Gastroesophageal sphincter (tissue), 3 donors: ENCODE results near the gene ALDH18A1.

Source experiments
- CTCF ChIP-seq, 4 experiments: fragments of 200-600 bp in 2 of 4; fragments of 450-650 bp in 2 of 4; sonication (generic) in 1 of 4; IDR thresholded peaks; one replicate each; pipeline ENCODE4 v1.5.1; 2017 to 2019; ENCODE audit warnings: antibody characterized with exemption in 4 of 4, mild to moderate bottlenecking in 2 of 4, moderate library complexity in 2 of 4
- POLR2AphosphoS5 ChIP-seq: sonication (generic); formaldehyde crosslinking; IDR thresholded peaks from one replicate; pipeline ENCODE4 v1.6.1; 2017; ENCODE audit warnings: antibody characterized with exemption

GRCh38 chr10:95628786-95629185 lies 27.7 kb downstream of the ALDH18A1 start:
- TF ChIP-seq CTCF (IDR thresholded peaks at IDR 0.05) (no peak), POLR2AphosphoS5 (no peak)
